ENCODE measurements around the gene GCLC.

GCLC gene

DNA sequence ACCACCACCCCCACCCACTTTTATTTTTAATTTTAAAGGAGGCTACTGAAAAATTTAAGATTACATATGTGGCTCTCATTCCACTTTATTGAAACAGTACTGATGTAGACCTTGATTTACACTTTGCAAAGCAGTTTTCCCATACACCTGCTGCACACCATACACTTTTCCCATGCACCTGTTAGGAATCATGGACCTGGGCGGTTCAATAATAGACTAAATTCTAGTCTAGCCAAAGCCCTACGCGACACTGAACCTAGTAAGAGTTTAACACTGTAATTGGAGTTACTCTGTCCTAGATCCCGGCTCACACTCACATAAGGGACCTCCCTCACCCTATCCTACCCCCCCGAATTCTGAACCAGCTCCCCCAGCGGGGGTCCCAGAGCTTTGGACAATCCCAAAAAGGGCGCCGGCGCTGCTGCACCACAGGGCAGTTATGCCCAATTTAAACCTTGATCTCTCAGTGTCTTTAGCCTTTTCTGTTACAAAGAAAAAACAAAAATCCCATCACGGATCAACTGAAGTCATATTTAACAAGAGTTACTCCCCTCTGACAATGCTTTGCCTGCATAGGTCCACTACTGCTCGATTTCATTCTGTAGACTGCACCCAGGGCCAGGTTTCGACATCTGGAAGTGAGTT is 2.4 kb upstream of the GCLC start:
- TF ChIP-seq, protein P1, sequence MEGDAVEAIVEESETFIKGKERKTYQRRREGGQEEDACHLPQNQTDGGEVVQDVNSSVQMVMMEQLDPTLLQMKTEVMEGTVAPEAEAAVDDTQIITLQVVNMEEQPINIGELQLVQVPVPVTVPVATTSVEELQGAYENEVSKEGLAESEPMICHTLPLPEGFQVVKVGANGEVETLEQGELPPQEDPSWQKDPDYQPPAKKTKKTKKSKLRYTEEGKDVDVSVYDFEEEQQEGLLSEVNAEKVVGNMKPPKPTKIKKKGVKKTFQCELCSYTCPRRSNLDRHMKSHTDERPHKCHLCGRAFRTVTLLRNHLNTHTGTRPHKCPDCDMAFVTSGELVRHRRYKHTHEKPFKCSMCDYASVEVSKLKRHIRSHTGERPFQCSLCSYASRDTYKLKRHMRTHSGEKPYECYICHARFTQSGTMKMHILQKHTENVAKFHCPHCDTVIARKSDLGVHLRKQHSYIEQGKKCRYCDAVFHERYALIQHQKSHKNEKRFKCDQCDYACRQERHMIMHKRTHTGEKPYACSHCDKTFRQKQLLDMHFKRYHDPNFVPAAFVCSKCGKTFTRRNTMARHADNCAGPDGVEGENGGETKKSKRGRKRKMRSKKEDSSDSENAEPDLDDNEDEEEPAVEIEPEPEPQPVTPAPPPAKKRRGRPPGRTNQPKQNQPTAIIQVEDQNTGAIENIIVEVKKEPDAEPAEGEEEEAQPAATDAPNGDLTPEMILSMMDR (IDR thresholded peaks at IDR 0.05; ENCODE audit: borderline replicate concordance, control extremely low read depth, extremely low read depth, insufficient read depth, missing control alignments) = no peak
- in situ Hi-C loops (cut with MboI; ENCODE audit: low sequenced_read_pairs, unreplicated experiment) = no loop called here
- no peak for DNase-seq (ENCODE audit: low spot score)

DNA sequence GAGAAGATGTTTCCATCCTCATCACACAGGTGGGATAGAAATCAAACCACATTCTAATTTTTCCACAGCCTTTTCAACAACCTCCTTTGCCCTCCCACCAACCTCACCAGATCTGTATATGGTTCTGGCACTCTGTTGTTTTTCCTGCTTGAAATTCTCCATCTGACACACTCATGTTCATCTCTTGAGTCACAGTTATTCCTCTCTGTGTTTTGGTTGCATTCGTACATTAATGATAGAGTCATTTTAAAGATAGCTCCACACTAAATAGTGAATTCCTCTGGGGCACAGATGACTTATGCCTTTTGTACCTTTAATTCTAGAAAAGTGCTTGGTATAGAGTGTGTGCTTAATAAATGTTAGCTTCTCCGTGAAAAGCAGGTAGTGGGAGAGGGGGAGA is 1.4 kb upstream of the GCLC start:
- TF ChIP-seq, protein P1 (IDR thresholded peaks at IDR 0.05; ENCODE audit: borderline replicate concordance, control extremely low read depth, extremely low read depth, insufficient read depth, missing control alignments) = no peak
- no peak for DNase-seq (ENCODE audit: low spot score)
- in situ Hi-C loops (cut with MboI; ENCODE audit: low sequenced_read_pairs, unreplicated experiment) = no loop called here

DNA sequence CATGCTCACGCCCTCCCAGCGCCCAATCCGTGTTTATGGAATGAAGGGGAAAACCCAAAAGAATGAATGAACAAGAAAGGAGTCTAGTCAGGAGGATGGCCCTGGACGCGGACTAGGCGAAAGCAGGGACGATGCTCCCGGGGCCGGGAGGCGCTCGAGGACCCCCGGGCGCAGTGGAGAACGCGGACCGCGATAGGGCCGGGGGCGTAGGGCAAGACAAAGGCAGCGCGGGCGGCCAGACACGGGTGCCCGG is 758 bp downstream of the GCLC start:
- in situ Hi-C loops (cut with MboI; ENCODE audit: low sequenced_read_pairs, unreplicated experiment) = no loop called here
- no peak for DNase-seq (ENCODE audit: low spot score)
- TF ChIP-seq, protein P1 (IDR thresholded peaks at IDR 0.05; ENCODE audit: borderline replicate concordance, control extremely low read depth, extremely low read depth, insufficient read depth, missing control alignments) = no peak

DNA sequence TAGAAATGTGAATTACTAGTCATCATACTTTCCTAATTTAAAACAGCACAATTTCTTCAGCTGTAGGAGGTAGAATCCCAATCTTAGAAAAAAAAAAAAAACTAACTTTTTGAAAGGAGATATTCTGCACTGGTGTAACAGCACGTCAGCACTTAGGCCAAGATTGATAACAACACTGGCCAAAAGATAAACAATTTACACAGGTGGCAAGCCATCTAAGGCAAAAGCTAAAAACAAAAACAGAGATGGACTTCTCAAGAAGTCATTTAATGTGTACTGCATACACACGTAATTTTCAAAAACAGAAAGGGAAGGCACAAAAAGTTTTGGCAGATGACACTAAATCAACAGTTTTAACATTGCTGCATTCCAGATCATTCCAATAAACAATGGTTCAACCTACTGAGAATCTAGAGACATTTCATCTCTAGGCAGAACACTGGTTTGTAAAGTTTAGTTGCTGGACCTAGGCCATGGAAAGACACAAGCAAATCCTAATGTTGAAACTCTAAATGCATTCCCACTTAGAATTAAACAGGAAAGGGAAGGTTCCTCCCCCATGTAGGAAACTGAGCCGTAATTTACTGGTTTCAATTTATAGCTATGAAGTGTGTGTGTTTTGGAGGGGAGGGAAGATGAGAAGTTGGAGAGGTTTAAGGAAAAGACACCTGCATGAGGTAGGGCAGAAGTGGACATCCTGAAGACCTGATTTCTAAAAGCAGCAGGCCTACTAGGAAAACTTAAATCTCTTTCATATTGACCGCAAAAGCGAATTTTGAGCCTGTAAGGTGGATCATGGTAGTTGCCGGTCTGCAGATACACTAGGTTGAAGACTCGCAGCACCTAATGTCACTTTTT is 1.3 kb downstream of the GCLC start:
- DNase-seq (ENCODE audit: low spot score) = no peak
- TF ChIP-seq, protein P1 (IDR thresholded peaks at IDR 0.05; ENCODE audit: borderline replicate concordance, control extremely low read depth, extremely low read depth, insufficient read depth, missing control alignments) = no peak
- in situ Hi-C loops (cut with MboI; ENCODE audit: low sequenced_read_pairs, unreplicated experiment) = no loop called here

DNA sequence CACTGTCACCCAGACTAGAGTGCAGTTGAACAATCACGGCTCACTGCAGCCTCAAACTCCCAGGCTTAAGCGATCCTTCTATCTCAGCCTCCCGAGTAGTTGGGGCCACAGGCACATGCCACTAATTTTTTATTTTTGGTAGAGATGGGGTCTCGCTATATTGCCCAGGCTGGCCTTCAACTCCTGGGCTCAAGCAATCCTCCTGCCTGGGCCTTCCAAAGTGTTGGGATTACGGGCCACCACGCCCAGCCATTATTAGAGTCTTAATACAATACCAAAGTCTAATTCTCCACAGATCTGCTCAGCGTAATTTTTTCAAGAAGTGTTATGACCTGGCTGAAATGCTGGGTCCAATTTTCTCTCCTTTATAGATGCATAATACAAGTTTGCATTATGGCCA is 3.0 kb downstream of the GCLC start:
- TF ChIP-seq, protein P1 (IDR thresholded peaks at IDR 0.05; ENCODE audit: borderline replicate concordance, control extremely low read depth, extremely low read depth, insufficient read depth, missing control alignments) = no peak
- in situ Hi-C loops (cut with MboI; ENCODE audit: low sequenced_read_pairs, unreplicated experiment) = no loop called here
- DNase-seq (ENCODE audit: low spot score) = no peak

DNA sequence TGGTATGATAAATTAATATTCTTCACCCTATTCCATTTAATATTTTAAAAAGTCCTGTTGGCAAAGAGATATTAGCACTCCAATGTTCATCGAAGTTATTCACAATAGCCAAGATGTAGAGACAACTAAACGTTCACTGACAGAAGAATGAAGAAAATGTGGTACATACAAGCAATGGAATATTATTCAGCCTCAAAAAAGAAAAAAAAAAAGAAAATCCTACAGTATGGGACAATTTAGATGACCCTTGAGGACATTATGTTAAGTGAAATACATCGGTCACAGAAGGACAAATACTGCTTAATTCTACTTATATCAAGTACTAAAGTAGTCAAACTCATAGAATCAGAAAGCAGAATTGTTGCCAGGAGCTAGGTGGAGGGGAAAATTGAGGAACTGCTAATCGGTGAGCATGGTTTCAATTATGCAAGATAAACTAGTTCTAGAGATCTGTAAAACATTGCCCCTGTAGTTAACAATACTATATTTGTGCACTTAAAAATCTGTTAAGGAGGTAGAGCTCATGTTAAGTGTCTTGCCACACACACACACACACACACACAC is 4.7 kb downstream of the GCLC start:
- TF ChIP-seq, protein P1 (IDR thresholded peaks at IDR 0.05; ENCODE audit: borderline replicate concordance, control extremely low read depth, extremely low read depth, insufficient read depth, missing control alignments) = no peak
- DNase-seq (ENCODE audit: low spot score) = no peak
- in situ Hi-C loops (cut with MboI; ENCODE audit: low sequenced_read_pairs, unreplicated experiment) = no loop called here

Measured in GM13976 (cell line).